ENCODE measurements around the gene C1orf159.

Gene C1orf159

DNA sequence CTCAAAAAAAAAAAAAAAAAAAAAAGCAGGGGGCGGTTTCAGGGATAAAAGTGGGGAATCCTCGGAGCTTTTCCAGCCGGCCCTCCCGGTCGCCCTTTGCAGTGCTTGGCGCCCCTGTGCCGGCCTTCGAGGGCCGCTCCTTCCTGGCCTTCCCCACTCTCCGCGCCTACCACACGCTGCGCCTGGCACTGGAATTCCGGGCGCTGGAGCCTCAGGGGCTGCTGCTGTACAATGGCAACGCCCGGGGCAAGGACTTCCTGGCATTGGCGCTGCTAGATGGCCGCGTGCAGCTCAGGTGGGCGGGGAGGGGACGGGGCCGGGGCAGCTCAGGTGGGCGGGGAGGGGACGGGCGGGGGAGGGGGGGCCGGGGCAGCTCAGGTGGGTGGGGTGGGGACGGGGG is 67.1 kb downstream of the C1orf159 start:
- no peaks in the 10 kb centered on the region for H3K9me3 ChIP-seq (replicated peaks; ENCODE audit: insufficient read depth, low read length)
- DNase-seq: no peak
- H3K27ac ChIP-seq (ENCODE audit: low read length): no peak overlapping the region
- no peak overlapping the region for H3K4me3 ChIP-seq (ENCODE audit: low read length)
- H3K27me3 ChIP-seq (replicated peaks; ENCODE audit: insufficient read depth, low read length): peaks cover 71% of the 10 kb centered on the region
- H3K4me1 ChIP-seq (ENCODE audit: low read length): no peaks in the 10 kb centered on the region
- H2AFZ ChIP-seq (ENCODE audit: low read length): no peak overlapping the region
- no peaks in the 10 kb centered on the region for H3F3A ChIP-seq (ENCODE audit: insufficient read depth, low read length)
- TF ChIP-seq, protein P1, sequence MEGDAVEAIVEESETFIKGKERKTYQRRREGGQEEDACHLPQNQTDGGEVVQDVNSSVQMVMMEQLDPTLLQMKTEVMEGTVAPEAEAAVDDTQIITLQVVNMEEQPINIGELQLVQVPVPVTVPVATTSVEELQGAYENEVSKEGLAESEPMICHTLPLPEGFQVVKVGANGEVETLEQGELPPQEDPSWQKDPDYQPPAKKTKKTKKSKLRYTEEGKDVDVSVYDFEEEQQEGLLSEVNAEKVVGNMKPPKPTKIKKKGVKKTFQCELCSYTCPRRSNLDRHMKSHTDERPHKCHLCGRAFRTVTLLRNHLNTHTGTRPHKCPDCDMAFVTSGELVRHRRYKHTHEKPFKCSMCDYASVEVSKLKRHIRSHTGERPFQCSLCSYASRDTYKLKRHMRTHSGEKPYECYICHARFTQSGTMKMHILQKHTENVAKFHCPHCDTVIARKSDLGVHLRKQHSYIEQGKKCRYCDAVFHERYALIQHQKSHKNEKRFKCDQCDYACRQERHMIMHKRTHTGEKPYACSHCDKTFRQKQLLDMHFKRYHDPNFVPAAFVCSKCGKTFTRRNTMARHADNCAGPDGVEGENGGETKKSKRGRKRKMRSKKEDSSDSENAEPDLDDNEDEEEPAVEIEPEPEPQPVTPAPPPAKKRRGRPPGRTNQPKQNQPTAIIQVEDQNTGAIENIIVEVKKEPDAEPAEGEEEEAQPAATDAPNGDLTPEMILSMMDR (IDR thresholded peaks at IDR 0.05; ENCODE audit: low read length): no peak
- TF ChIP-seq EZH2phosphoT487 (IDR thresholded peaks at IDR 0.05; ENCODE audit: low read length) (no peak), EZH2 (optimal IDR thresholded peaks at IDR 0.05; ENCODE audit: low read depth, low read length) (no peak)
- no peaks in the 10 kb centered on the region for H3K9me2 ChIP-seq (replicated peaks; ENCODE audit: insufficient read depth, low read length)
- no peaks in the 10 kb centered on the region for H3K79me2 ChIP-seq (ENCODE audit: low read length)
- H3K36me3 ChIP-seq (replicated peaks; ENCODE audit: insufficient read depth, low read length): no peaks in the 10 kb centered on the region
- H3K9ac ChIP-seq (ENCODE audit: low read length): no peak overlapping the region
- H4K20me1 ChIP-seq (ENCODE audit: insufficient read depth, low read length): no peaks in the 10 kb centered on the region
- no peak overlapping the region for H3K4me2 ChIP-seq (ENCODE audit: low read depth, low read length)

DNA sequence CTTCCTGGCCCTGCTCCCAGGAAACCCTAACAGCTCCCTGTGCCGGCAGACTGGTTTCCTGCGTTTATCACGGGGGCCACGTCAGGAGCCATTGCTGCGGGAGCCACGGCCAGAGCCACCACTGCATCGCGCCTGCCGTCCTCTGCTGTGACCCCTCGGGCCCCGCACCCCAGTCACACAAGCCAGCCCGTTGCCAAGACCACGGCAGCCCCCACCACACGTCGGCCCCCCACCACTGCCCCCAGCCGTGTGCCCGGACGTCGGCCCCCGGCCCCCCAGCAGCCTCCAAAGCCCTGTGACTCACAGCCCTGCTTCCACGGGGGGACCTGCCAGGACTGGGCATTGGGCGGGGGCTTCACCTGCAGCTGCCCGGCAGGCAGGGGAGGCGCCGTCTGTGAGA is 67.9 kb downstream of the C1orf159 start:
- Histone ChIP-seq H3K4me2 (ENCODE audit: low read depth, low read length) (no peak overlapping the region), H3K9me3 (replicated peaks; ENCODE audit: insufficient read depth, low read length) (no peaks in the 10 kb centered on the region), H3K36me3 (replicated peaks; ENCODE audit: insufficient read depth, low read length) (no peaks in the 10 kb centered on the region), H3K27ac (ENCODE audit: low read length) (no peak overlapping the region), H3K79me2 (ENCODE audit: low read length) (no peaks in the 10 kb centered on the region), H3K9ac (ENCODE audit: low read length) (no peak overlapping the region), H3K4me1 (ENCODE audit: low read length) (no peaks in the 10 kb centered on the region), H3K4me3 (ENCODE audit: low read length) (no peak overlapping the region), H3F3A (ENCODE audit: insufficient read depth, low read length) (no peaks in the 10 kb centered on the region), H3K27me3 (replicated peaks; ENCODE audit: insufficient read depth, low read length) (peaks cover 70% of the 10 kb centered on the region), H4K20me1 (ENCODE audit: insufficient read depth, low read length) (no peaks in the 10 kb centered on the region), H3K9me2 (replicated peaks; ENCODE audit: insufficient read depth, low read length) (no peaks in the 10 kb centered on the region), H2AFZ (ENCODE audit: low read length) (no peak overlapping the region)
- TF ChIP-seq, protein P1 (IDR thresholded peaks at IDR 0.05; ENCODE audit: low read length): no peak
- TF ChIP-seq EZH2 (optimal IDR thresholded peaks at IDR 0.05; ENCODE audit: low read depth, low read length): no peak
- no peak for TF ChIP-seq EZH2phosphoT487 (IDR thresholded peaks at IDR 0.05; ENCODE audit: low read length)
- DNase-seq: no peak

DNA sequence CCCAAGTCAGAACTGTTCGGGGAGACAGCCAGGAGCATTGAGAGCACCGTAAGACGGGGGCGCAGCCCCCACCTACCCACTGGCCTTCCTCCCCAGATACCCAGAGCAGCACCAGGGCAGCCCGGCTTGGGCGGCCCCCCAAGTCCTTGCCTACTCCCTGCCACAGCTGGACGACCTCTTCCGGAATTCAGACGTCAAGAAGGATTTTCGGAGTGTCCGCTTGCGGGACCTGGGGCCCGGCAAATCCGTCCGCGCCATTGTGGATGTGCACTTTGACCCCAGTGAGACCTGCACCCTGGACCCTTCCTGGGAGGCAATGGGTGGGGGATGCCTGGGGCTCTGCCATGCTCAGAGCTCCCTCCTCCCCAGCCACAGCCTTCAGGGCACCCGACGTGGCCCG is 68.5 kb downstream of the C1orf159 start:
- Histone ChIP-seq H3K27me3 (replicated peaks; ENCODE audit: insufficient read depth, low read length) (peaks cover 70% of the 10 kb centered on the region), H3F3A (ENCODE audit: insufficient read depth, low read length) (no peaks in the 10 kb centered on the region), H3K9ac (ENCODE audit: low read length) (no peak overlapping the region), H3K4me3 (ENCODE audit: low read length) (no peak overlapping the region), H3K4me2 (ENCODE audit: low read depth, low read length) (no peak overlapping the region), H2AFZ (ENCODE audit: low read length) (no peak overlapping the region), H3K9me2 (replicated peaks; ENCODE audit: insufficient read depth, low read length) (no peaks in the 10 kb centered on the region), H4K20me1 (ENCODE audit: insufficient read depth, low read length) (no peaks in the 10 kb centered on the region), H3K36me3 (replicated peaks; ENCODE audit: insufficient read depth, low read length) (no peaks in the 10 kb centered on the region), H3K4me1 (ENCODE audit: low read length) (no peaks in the 10 kb centered on the region), H3K27ac (ENCODE audit: low read length) (no peak overlapping the region), H3K79me2 (ENCODE audit: low read length) (no peaks in the 10 kb centered on the region), H3K9me3 (replicated peaks; ENCODE audit: insufficient read depth, low read length) (no peaks in the 10 kb centered on the region)
- DNase-seq: no peak
- TF ChIP-seq EZH2phosphoT487 (IDR thresholded peaks at IDR 0.05; ENCODE audit: low read length): no peak
- no peak for TF ChIP-seq EZH2 (optimal IDR thresholded peaks at IDR 0.05; ENCODE audit: low read depth, low read length)
- TF ChIP-seq, protein P1 (IDR thresholded peaks at IDR 0.05; ENCODE audit: low read length): no peak
